Stimulated activated memory B cell treated with anti-CD40 and anti-IgM and Interleukin-4, amounts not matched to agents 10 μg/mL and 1 μg/mL and 100 μg/mL, for 72 hours (primary cell): Measurements from ENCODE around the gene PLXDC2.

ENCODE experiments used
- ATAC-seq: fragments of 150-1000 bp; cut with Tn5 transposase; 2 replicates; pipeline ENCODE4 v1.10.0; 2021
- H3K27ac Mint-ChIP-seq: one replicate; pipeline ENCODE4 v1.8.0; 2022; ENCODE audit warnings: mild to moderate bottlenecking, mixed read lengths
- H3K27me3 Mint-ChIP-seq: one replicate; pipeline ENCODE4 v1.8.0; 2022; ENCODE audit warnings: mixed read lengths
- H3K36me3 Mint-ChIP-seq: one replicate; pipeline ENCODE4 v1.8.0; 2022; ENCODE audit warnings: mixed read lengths
- H3K4me1 Mint-ChIP-seq: one replicate; pipeline ENCODE4 v1.8.0; 2022; ENCODE audit warnings: mixed read lengths
- H3K4me3 Mint-ChIP-seq: one replicate; pipeline ENCODE4 v1.8.0; 2022; ENCODE audit warnings: mild to moderate bottlenecking, moderate library complexity, mixed read lengths
- H3K9me3 Mint-ChIP-seq: one replicate; pipeline ENCODE4 v1.8.0; 2022; ENCODE audit warnings: mixed read lengths

PLXDC2 gene

GRCh38 chr10:19925064-19925463, 108.8 kb downstream of the PLXDC2 start:
- ATAC-seq: no peak
- no peak overlapping the region for H3K27ac Mint-ChIP-seq
- H3K9me3 Mint-ChIP-seq: peaks cover 3% of the 10 kb centered on the region
- H3K36me3 Mint-ChIP-seq: no peaks in the 10 kb centered on the region
- H3K27me3 Mint-ChIP-seq: no peaks in the 10 kb centered on the region
- no peak overlapping the region for H3K4me3 Mint-ChIP-seq
- no peaks in the 10 kb centered on the region for H3K4me1 Mint-ChIP-seq

- no peak for ATAC-seq
- Mint-ChIP-seq H3K27me3 (no peaks in the 10 kb centered on the region), H3K9me3 (peaks cover 6% of the 10 kb centered on the region), H3K27ac (no peak overlapping the region), H3K4me3 (no peak overlapping the region), H3K36me3 (no peaks in the 10 kb centered on the region), H3K4me1 (no peaks in the 10 kb centered on the region)
Measured at GRCh38 chr10:19928936-19929335, 112.7 kb downstream of the PLXDC2 start.

GRCh38 chr10:19929506-19930140, 113.4 kb downstream of the PLXDC2 start:
- no peak for ATAC-seq

GRCh38 chr10:19930936-19931893, 115.0 kb downstream of the PLXDC2 start:
- Mint-ChIP-seq H3K9me3 (peaks cover 6% of the 10 kb centered on the region), H3K4me1 (no peaks in the 10 kb centered on the region), H3K27ac (no peak overlapping the region), H3K4me3 (no peak overlapping the region), H3K27me3 (no peaks in the 10 kb centered on the region), H3K36me3 (no peaks in the 10 kb centered on the region)
- no peak for ATAC-seq

More at GRCh38 chr10:19929506-19930140, 113.4 kb downstream of the PLXDC2 start:
- H3K9me3 Mint-ChIP-seq: peaks cover 6% of the 10 kb centered on the region
- H3K4me1 Mint-ChIP-seq: no peaks in the 10 kb centered on the region
- H3K27ac Mint-ChIP-seq: no peak overlapping the region
- H3K4me3 Mint-ChIP-seq: no peak overlapping the region
- no peaks in the 10 kb centered on the region for H3K27me3 Mint-ChIP-seq
- H3K36me3 Mint-ChIP-seq: no peaks in the 10 kb centered on the region

GRCh38 chr10:19931894-19932590, 115.8 kb downstream of the PLXDC2 start:
- Mint-ChIP-seq H3K36me3 (no peaks in the 10 kb centered on the region), H3K27ac (no peak overlapping the region), H3K27me3 (no peaks in the 10 kb centered on the region), H3K4me3 (no peak overlapping the region), H3K4me1 (no peaks in the 10 kb centered on the region), H3K9me3 (peaks cover 4% of the 10 kb centered on the region)
- no peak for ATAC-seq

GRCh38 chr10:19932806-19933371, 116.7 kb downstream of the PLXDC2 start:
- Mint-ChIP-seq H3K36me3 (no peaks in the 10 kb centered on the region), H3K4me1 (no peaks in the 10 kb centered on the region), H3K9me3 (peaks cover 5% of the 10 kb centered on the region), H3K27me3 (no peaks in the 10 kb centered on the region), H3K27ac (no peak overlapping the region), H3K4me3 (no peak overlapping the region)
- ATAC-seq: no peak

- no peak overlapping the region for H3K4me3 Mint-ChIP-seq
- no peak for ATAC-seq
- H3K36me3 Mint-ChIP-seq: no peaks in the 10 kb centered on the region
Measured at GRCh38 chr10:19933772-19934171, 117.5 kb downstream of the PLXDC2 start.

GRCh38 chr10:19935176-19935575, 118.9 kb downstream of the PLXDC2 start:
- no peaks in the 10 kb centered on the region for H3K27me3 Mint-ChIP-seq
- H3K4me1 Mint-ChIP-seq: no peaks in the 10 kb centered on the region
- H3K4me3 Mint-ChIP-seq: no peak overlapping the region
- peaks cover 5% of the 10 kb centered on the region for H3K9me3 Mint-ChIP-seq
- H3K36me3 Mint-ChIP-seq: no peaks in the 10 kb centered on the region
- H3K27ac Mint-ChIP-seq: no peak overlapping the region
- ATAC-seq: no peak

More at GRCh38 chr10:19933772-19934171, 117.5 kb downstream of the PLXDC2 start:
- Mint-ChIP-seq H3K4me1 (no peaks in the 10 kb centered on the region), H3K9me3 (peaks cover 5% of the 10 kb centered on the region), H3K27ac (no peak overlapping the region), H3K27me3 (no peaks in the 10 kb centered on the region)

- Mint-ChIP-seq H3K27me3 (no peaks in the 10 kb centered on the region), H3K4me3 (no peak overlapping the region), H3K9me3 (peaks cover 5% of the 10 kb centered on the region), H3K36me3 (no peaks in the 10 kb centered on the region), H3K4me1 (no peaks in the 10 kb centered on the region), H3K27ac (no peak overlapping the region)
- no peak for ATAC-seq
Measured at GRCh38 chr10:19936289-19936688, 120.1 kb downstream of the PLXDC2 start.

- Mint-ChIP-seq H3K36me3 (no peaks in the 10 kb centered on the region), H3K4me1 (no peaks in the 10 kb centered on the region), H3K27me3 (no peaks in the 10 kb centered on the region), H3K27ac (no peak overlapping the region), H3K9me3 (peaks cover 5% of the 10 kb centered on the region), H3K4me3 (no peak overlapping the region)
- no peak for ATAC-seq
Measured at GRCh38 chr10:19937989-19938388, 121.8 kb downstream of the PLXDC2 start.

GRCh38 chr10:19941206-19941880, 125.1 kb downstream of the PLXDC2 start:
- Mint-ChIP-seq H3K36me3 (no peaks in the 10 kb centered on the region), H3K4me3 (no peak overlapping the region), H3K27ac (no peak overlapping the region), H3K4me1 (no peaks in the 10 kb centered on the region), H3K27me3 (no peaks in the 10 kb centered on the region), H3K9me3 (peaks cover 3% of the 10 kb centered on the region)
- no peak for ATAC-seq

- Mint-ChIP-seq H3K27me3 (no peaks in the 10 kb centered on the region), H3K4me3 (no peak overlapping the region), H3K9me3 (no peaks in the 10 kb centered on the region), H3K4me1 (no peaks in the 10 kb centered on the region), H3K27ac (no peak overlapping the region), H3K36me3 (no peaks in the 10 kb centered on the region)
- no peak for ATAC-seq
Measured at GRCh38 chr10:19944911-19945663, 128.9 kb downstream of the PLXDC2 start.

- no peak for ATAC-seq
- no peaks in the 10 kb centered on the region for H3K36me3 Mint-ChIP-seq
- H3K9me3 Mint-ChIP-seq: peaks cover 4% of the 10 kb centered on the region
- H3K4me3 Mint-ChIP-seq: no peak overlapping the region
- no peaks in the 10 kb centered on the region for H3K4me1 Mint-ChIP-seq
- H3K27ac Mint-ChIP-seq: no peak overlapping the region
- H3K27me3 Mint-ChIP-seq: no peaks in the 10 kb centered on the region
Measured at GRCh38 chr10:19946245-19946644, 130.0 kb downstream of the PLXDC2 start.

GRCh38 chr10:19946791-19947190, 130.6 kb downstream of the PLXDC2 start:
- H3K9me3 Mint-ChIP-seq: peaks cover 4% of the 10 kb centered on the region
- no peaks in the 10 kb centered on the region for H3K36me3 Mint-ChIP-seq
- no peak overlapping the region for H3K4me3 Mint-ChIP-seq
- H3K27ac Mint-ChIP-seq: no peak overlapping the region
- H3K4me1 Mint-ChIP-seq: no peaks in the 10 kb centered on the region
- ATAC-seq: no peak
- no peaks in the 10 kb centered on the region for H3K27me3 Mint-ChIP-seq
